ENCODE data around the gene NUDT9.
"Not testable (repeated sequence)": the region's sequence is repeated elsewhere in the genome, so short reads cannot be mapped to it uniquely, and the experiment has no call there.

NUDT9 gene

GRCh38 chr4:87465739-87466366, 43.5 kb downstream of the NUDT9 start:
- Histone ChIP-seq H3K4me3 (ENCODE audit: insufficient read length, low read depth) (no peak overlapping the region), H3K9ac (ENCODE audit: insufficient read length, low read depth) (no peak overlapping the region), H3K9me3 (ENCODE audit: insufficient read depth, low read length) (no peaks in the 10 kb centered on the region), H3K27me3 (ENCODE audit: insufficient read depth, insufficient read length) (no peaks in the 10 kb centered on the region), H3K36me3 (ENCODE audit: insufficient read depth, insufficient read length, low read length) (no peaks in the 10 kb centered on the region), H3K4me1 (ENCODE audit: insufficient read depth, insufficient read length) (no peaks in the 10 kb centered on the region)
- TF ChIP-seq SUZ12 (IDR thresholded peaks at IDR 0.05; ENCODE audit: extremely low read depth, insufficient read depth, insufficient read length) (no peak), ZNF274 (IDR thresholded peaks at IDR 0.05; ENCODE audit: low read depth, low read length) (no peak), YY1 (IDR thresholded peaks at IDR 0.05; ENCODE audit: insufficient read depth, insufficient read length) (no peak)
- DNase-seq (ENCODE audit: low read depth, low spot score), result no peak

GRCh38 chr4:87469390-87469789, 47.0 kb downstream of the NUDT9 start:
- no peaks in the 10 kb centered on the region for H3K4me1 ChIP-seq (ENCODE audit: insufficient read depth, insufficient read length)
- H3K4me3 ChIP-seq (ENCODE audit: insufficient read length, low read depth), result no peak overlapping the region
- H3K27me3 ChIP-seq (ENCODE audit: insufficient read depth, insufficient read length), result no peaks in the 10 kb centered on the region
- no peak overlapping the region for H3K9ac ChIP-seq (ENCODE audit: insufficient read length, low read depth)
- DNase-seq (ENCODE audit: low read depth, low spot score), result no peak
- TF ChIP-seq YY1 (IDR thresholded peaks at IDR 0.05; ENCODE audit: insufficient read depth, insufficient read length) (no peak), ZNF274 (IDR thresholded peaks at IDR 0.05; ENCODE audit: low read depth, low read length) (no peak), SUZ12 (IDR thresholded peaks at IDR 0.05; ENCODE audit: extremely low read depth, insufficient read depth, insufficient read length) (no peak)
- H3K36me3 ChIP-seq (ENCODE audit: insufficient read depth, insufficient read length, low read length), result no peaks in the 10 kb centered on the region
- H3K9me3 ChIP-seq (ENCODE audit: insufficient read depth, low read length), result no peaks in the 10 kb centered on the region

- no peaks in the 10 kb centered on the region for H3K36me3 ChIP-seq (ENCODE audit: insufficient read depth, insufficient read length, low read length)
Measured at GRCh38 chr4:87476934-87477333, 54.6 kb downstream of the NUDT9 start.

GRCh38 chr4:87478732-87479250, 56.4 kb downstream of the NUDT9 start:
- no peaks in the 10 kb centered on the region for H3K27me3 ChIP-seq (ENCODE audit: insufficient read depth, insufficient read length)
- H3K36me3 ChIP-seq (ENCODE audit: insufficient read depth, insufficient read length, low read length), result no peaks in the 10 kb centered on the region
- H3K4me1 ChIP-seq (ENCODE audit: insufficient read depth, insufficient read length), result no peaks in the 10 kb centered on the region
- no peak overlapping the region for H3K9ac ChIP-seq (ENCODE audit: insufficient read length, low read depth)
- H3K9me3 ChIP-seq (ENCODE audit: insufficient read depth, low read length), result no peaks in the 10 kb centered on the region
- TF ChIP-seq ZNF274 (IDR thresholded peaks at IDR 0.05; ENCODE audit: low read depth, low read length), result no peak
- no peak for TF ChIP-seq YY1 (IDR thresholded peaks at IDR 0.05; ENCODE audit: insufficient read depth, insufficient read length)
- no peak for TF ChIP-seq SUZ12 (IDR thresholded peaks at IDR 0.05; ENCODE audit: extremely low read depth, insufficient read depth, insufficient read length)
- no peak overlapping the region for H3K4me3 ChIP-seq (ENCODE audit: insufficient read length, low read depth)
- DNase-seq (ENCODE audit: low read depth, low spot score), result no peak

More at GRCh38 chr4:87476934-87477333, 54.6 kb downstream of the NUDT9 start:
- no peak overlapping the region for H3K4me3 ChIP-seq (ENCODE audit: insufficient read length, low read depth)
- no peak for TF ChIP-seq ZNF274 (IDR thresholded peaks at IDR 0.05; ENCODE audit: low read depth, low read length)
- TF ChIP-seq SUZ12 (IDR thresholded peaks at IDR 0.05; ENCODE audit: extremely low read depth, insufficient read depth, insufficient read length), result no peak
- TF ChIP-seq YY1 (IDR thresholded peaks at IDR 0.05; ENCODE audit: insufficient read depth, insufficient read length), result no peak
- H3K9ac ChIP-seq (ENCODE audit: insufficient read length, low read depth), result no peak overlapping the region
- DNase-seq (ENCODE audit: low read depth, low spot score), result no peak
- no peaks in the 10 kb centered on the region for H3K9me3 ChIP-seq (ENCODE audit: insufficient read depth, low read length)
- H3K4me1 ChIP-seq (ENCODE audit: insufficient read depth, insufficient read length), result no peaks in the 10 kb centered on the region
- H3K27me3 ChIP-seq (ENCODE audit: insufficient read depth, insufficient read length), result no peaks in the 10 kb centered on the region

- H3K36me3 ChIP-seq (ENCODE audit: insufficient read depth, insufficient read length, low read length), result no peaks in the 10 kb centered on the region
- H3K4me3 ChIP-seq (ENCODE audit: insufficient read length, low read depth), result no peak overlapping the region
- H3K27me3 ChIP-seq (ENCODE audit: insufficient read depth, insufficient read length), result no peaks in the 10 kb centered on the region
- H3K4me1 ChIP-seq (ENCODE audit: insufficient read depth, insufficient read length), result no peaks in the 10 kb centered on the region
- DNase-seq (ENCODE audit: low read depth, low spot score), result no peak
- H3K9ac ChIP-seq (ENCODE audit: insufficient read length, low read depth), result no peak overlapping the region
- no peaks in the 10 kb centered on the region for H3K9me3 ChIP-seq (ENCODE audit: insufficient read depth, low read length)
- TF ChIP-seq SUZ12 (IDR thresholded peaks at IDR 0.05; ENCODE audit: extremely low read depth, insufficient read depth, insufficient read length) (no peak), ZNF274 (IDR thresholded peaks at IDR 0.05; ENCODE audit: low read depth, low read length) (no peak), YY1 (IDR thresholded peaks at IDR 0.05; ENCODE audit: insufficient read depth, insufficient read length) (no peak)
Measured at GRCh38 chr4:87481377-87481776, 59.0 kb downstream of the NUDT9 start.

- not testable (repeated sequence) for DNase-seq (ENCODE audit: low read depth, low spot score); H3K27me3 ChIP-seq (ENCODE audit: insufficient read depth, insufficient read length); H3K36me3 ChIP-seq (ENCODE audit: insufficient read depth, insufficient read length, low read length); H3K4me3 ChIP-seq (ENCODE audit: insufficient read length, low read depth); H3K9ac ChIP-seq (ENCODE audit: insufficient read length, low read depth); H3K4me1 ChIP-seq (ENCODE audit: insufficient read depth, insufficient read length); H3K9me3 ChIP-seq (ENCODE audit: insufficient read depth, low read length)
Measured at GRCh38 chr4:87483247-87483646, 60.9 kb downstream of the NUDT9 start.

- H3K9me3 ChIP-seq (ENCODE audit: insufficient read depth, low read length); H3K4me1 ChIP-seq (ENCODE audit: insufficient read depth, insufficient read length); DNase-seq (ENCODE audit: low read depth, low spot score); H3K27me3 ChIP-seq (ENCODE audit: insufficient read depth, insufficient read length); H3K4me3 ChIP-seq (ENCODE audit: insufficient read length, low read depth); H3K36me3 ChIP-seq (ENCODE audit: insufficient read depth, insufficient read length, low read length); H3K9ac ChIP-seq (ENCODE audit: insufficient read length, low read depth): not testable (repeated sequence)
Measured at GRCh38 chr4:87488666-87489065, 66.3 kb downstream of the NUDT9 start.

- no peaks in the 10 kb centered on the region for H3K36me3 ChIP-seq (ENCODE audit: insufficient read depth, insufficient read length, low read length)
- no peaks in the 10 kb centered on the region for H3K4me1 ChIP-seq (ENCODE audit: insufficient read depth, insufficient read length)
- H3K9me3 ChIP-seq (ENCODE audit: insufficient read depth, low read length), result no peaks in the 10 kb centered on the region
- TF ChIP-seq YY1 (IDR thresholded peaks at IDR 0.05; ENCODE audit: insufficient read depth, insufficient read length) (no peak), ZNF274 (IDR thresholded peaks at IDR 0.05; ENCODE audit: low read depth, low read length) (no peak), SUZ12 (IDR thresholded peaks at IDR 0.05; ENCODE audit: extremely low read depth, insufficient read depth, insufficient read length) (no peak)
- no peak overlapping the region for H3K4me3 ChIP-seq (ENCODE audit: insufficient read length, low read depth)
- H3K9ac ChIP-seq (ENCODE audit: insufficient read length, low read depth), result no peak overlapping the region
- no peaks in the 10 kb centered on the region for H3K27me3 ChIP-seq (ENCODE audit: insufficient read depth, insufficient read length)
- no peak for DNase-seq (ENCODE audit: low read depth, low spot score)
Measured at GRCh38 chr4:87489678-87490077, 67.3 kb downstream of the NUDT9 start.

All from NT2/D1 (cell line).